ENCODE measurements around the gene PCED1B.

- TF ChIP-seq CTCF (optimal IDR thresholded peaks at IDR 0.05 in 1 of 3, IDR thresholded peaks at IDR 0.05 in 1 of 3, conservative IDR thresholded peaks at IDR 0.05 in 1 of 3; ENCODE audit: extremely low read depth in 1 of 3, insufficient read depth in 2 of 3, low read length in 3 of 3) (no peak), EZH2 (IDR thresholded peaks at IDR 0.05; ENCODE audit: low read length) (no peak)
These were observed 39.7 kb upstream of the PCED1B start for GRCh38 chr12:47039756-47040155.

Measured in keratinocyte (primary cell).